Activated T-cell treated with anti-CD3 and anti-CD28 coated beads, Interleukin-2, amount 50 U/mL, for 1 hour (primary cell): Measurements from ENCODE around the gene AGAP1.
A peak's percentile ranks its signal among the peaks of the same experiment; 100 is the strongest.

Experiments used
- DNase-seq: peaks from one replicate; pipeline ENCODE4 v3.0.0-alpha.2; 2020

The AGAP1 gene

GRCh38 chr2:235641956-235642355, 148.1 kb downstream of the AGAP1 start:
- no peak for DNase-seq

GRCh38 chr2:235642446-235643098, 148.7 kb downstream of the AGAP1 start:
- no peak for DNase-seq

GRCh38 chr2:235643680-235644511, 150.1 kb downstream of the AGAP1 start:
- no peak for DNase-seq

GRCh38 chr2:235647264-235647663, 153.4 kb downstream of the AGAP1 start:
- DNase-seq, result no peak

- no peak for DNase-seq
Measured at GRCh38 chr2:235647877-235648276, 154.0 kb downstream of the AGAP1 start.

GRCh38 chr2:235649418-235649817, 155.6 kb downstream of the AGAP1 start:
- no peak for DNase-seq

GRCh38 chr2:235651643-235652042, 157.8 kb downstream of the AGAP1 start:
- no peak for DNase-seq

- no peak for DNase-seq
Measured at GRCh38 chr2:235654103-235654813, 160.4 kb downstream of the AGAP1 start.

- no peak for DNase-seq
Measured at GRCh38 chr2:235658351-235659174, 164.7 kb downstream of the AGAP1 start.

- DNase-seq, result no peak
Measured at GRCh38 chr2:235659767-235660322, 166.0 kb downstream of the AGAP1 start.

GRCh38 chr2:235660484-235661082, 166.7 kb downstream of the AGAP1 start:
- DNase-seq, result no peak

- no peak for DNase-seq
Measured at GRCh38 chr2:235661167-235661937, 167.5 kb downstream of the AGAP1 start.

GRCh38 chr2:235661952-235662351, 168.1 kb downstream of the AGAP1 start:
- DNase-seq, result no peak

GRCh38 chr2:235663875-235664274, 170.0 kb downstream of the AGAP1 start:
- no peak for DNase-seq

- no peak for DNase-seq
Measured at GRCh38 chr2:235665661-235666212, 171.9 kb downstream of the AGAP1 start.

GRCh38 chr2:235666213-235666781, 172.5 kb downstream of the AGAP1 start:
- no peak for DNase-seq

GRCh38 chr2:235668782-235669181, 174.9 kb downstream of the AGAP1 start:
- DNase-seq, result no peak

- DNase-seq, result peak; percentile 42
Measured at GRCh38 chr2:235669269-235669831, 175.5 kb downstream of the AGAP1 start.

- no peak for DNase-seq
Measured at GRCh38 chr2:235669983-235670962, 176.4 kb downstream of the AGAP1 start.
